Measurements from ENCODE around the gene ADAMTS12.

Gene ADAMTS12

DNA sequence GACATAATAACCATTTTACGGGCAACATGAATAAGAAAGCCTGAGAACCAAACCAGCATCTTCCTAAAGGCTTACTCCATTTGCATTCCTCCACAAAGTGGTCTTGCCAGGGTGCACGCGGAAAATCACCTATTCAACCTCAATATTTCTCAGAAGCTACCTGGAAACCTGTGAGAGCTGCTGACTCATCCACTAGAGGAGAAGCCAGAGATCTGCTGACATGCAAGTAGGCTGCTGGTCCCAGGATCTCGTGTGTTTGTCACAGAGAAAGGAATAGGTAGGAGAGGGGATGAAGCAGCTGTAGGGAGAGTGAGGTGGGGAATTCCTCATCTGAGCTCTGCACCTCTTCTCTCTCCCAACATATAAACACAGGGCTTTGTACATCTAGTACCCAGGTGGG is 138.1 kb downstream of the ADAMTS12 start:
- TF ChIP-seq TOX (CRISPR knock-in tag; IDR thresholded peaks at IDR 0.05; ENCODE audit: borderline replicate concordance) (no peak), ZFP3 (CRISPR knock-in tag; IDR thresholded peaks at IDR 0.05) (no peak), ISL1 (CRISPR knock-in tag; IDR thresholded peaks at IDR 0.05) (no peak), BACH2 (CRISPR knock-in tag; IDR thresholded peaks at IDR 0.05; ENCODE audit: borderline replicate concordance) (no peak), CREB5 (CRISPR knock-in tag; IDR thresholded peaks at IDR 0.05; ENCODE audit: low read depth) (no peak), OSR1 (CRISPR knock-in tag; IDR thresholded peaks at IDR 0.05) (no peak), PPARA (CRISPR knock-in tag; IDR thresholded peaks at IDR 0.05; ENCODE audit: borderline replicate concordance) (no peak)
- TF ChIP-seq, protein P1, sequence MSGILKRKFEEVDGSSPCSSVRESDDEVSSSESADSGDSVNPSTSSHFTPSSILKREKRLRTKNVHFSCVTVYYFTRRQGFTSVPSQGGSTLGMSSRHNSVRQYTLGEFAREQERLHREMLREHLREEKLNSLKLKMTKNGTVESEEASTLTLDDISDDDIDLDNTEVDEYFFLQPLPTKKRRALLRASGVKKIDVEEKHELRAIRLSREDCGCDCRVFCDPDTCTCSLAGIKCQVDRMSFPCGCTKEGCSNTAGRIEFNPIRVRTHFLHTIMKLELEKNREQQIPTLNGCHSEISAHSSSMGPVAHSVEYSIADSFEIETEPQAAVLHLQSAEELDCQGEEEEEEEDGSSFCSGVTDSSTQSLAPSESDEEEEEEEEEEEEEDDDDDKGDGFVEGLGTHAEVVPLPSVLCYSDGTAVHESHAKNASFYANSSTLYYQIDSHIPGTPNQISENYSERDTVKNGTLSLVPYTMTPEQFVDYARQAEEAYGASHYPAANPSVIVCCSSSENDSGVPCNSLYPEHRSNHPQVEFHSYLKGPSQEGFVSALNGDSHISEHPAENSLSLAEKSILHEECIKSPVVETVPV (CRISPR knock-in tag; IDR thresholded peaks at IDR 0.05): no peak
- ATAC-seq: no peak

DNA sequence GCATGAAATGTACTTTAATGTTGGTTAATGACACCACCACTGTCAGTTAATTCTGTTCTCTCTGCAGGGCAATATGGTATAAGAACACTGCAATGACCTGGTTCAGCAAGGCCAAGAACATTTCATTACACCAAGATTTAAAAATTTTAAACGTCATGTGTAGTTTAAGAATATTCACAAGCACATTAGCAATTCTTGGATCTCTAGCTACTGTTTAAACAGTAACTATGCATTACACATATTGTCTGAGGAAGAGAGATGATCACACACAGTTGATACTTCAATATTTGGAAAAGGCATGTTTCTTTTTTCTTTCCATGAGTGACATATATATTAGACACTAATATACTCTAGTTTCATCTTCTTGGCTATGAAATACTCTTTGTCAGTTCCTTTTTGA is 143.0 kb downstream of the ADAMTS12 start:
- no peak for ATAC-seq
- TF ChIP-seq ZFP3 (CRISPR knock-in tag; IDR thresholded peaks at IDR 0.05) (no peak), POU6F1 (CRISPR knock-in tag; IDR thresholded peaks at IDR 0.05; ENCODE audit: borderline replicate concordance, low read depth) (no peak), TCF4 (CRISPR knock-in tag; IDR thresholded peaks at IDR 0.05; ENCODE audit: borderline replicate concordance) (no peak), PPARA (CRISPR knock-in tag; IDR thresholded peaks at IDR 0.05; ENCODE audit: borderline replicate concordance) (no peak), PATZ1 (CRISPR knock-in tag; IDR thresholded peaks at IDR 0.05; ENCODE audit: borderline replicate concordance) (no peak), SNAI2 (CRISPR knock-in tag; IDR thresholded peaks at IDR 0.05) (no peak)

DNA sequence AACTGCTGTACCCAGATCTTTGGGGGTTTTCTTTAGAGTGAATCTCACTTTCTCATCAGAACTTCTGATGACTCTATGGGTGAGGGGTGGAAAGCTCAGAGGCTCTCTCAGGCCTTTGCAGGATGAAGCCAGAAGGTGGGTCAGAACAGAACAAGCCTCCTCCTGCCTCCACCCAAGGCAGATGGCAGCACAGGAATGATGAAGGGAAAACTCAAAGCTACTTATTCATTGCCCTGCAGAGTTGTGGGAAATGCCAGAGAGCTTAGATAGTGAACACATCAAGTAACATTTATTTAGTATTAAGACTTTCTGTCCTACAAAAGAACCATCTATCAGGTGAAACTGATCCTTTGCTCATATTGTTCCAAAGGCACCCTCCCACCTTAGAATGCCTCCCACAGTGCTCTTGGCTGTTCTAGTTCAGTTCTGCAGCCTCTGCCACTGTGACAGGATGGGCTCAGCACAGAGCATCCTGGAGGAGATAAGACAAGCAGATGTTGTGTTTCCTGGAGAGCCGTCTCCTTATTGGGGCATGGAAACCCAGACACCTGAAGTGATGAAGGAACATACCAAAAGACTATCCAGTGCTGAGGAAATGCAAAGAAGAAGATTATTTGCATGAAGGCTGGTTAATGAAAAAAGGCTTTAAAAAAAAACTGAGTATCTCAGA is 146.6 kb downstream of the ADAMTS12 start:
- no peak for ATAC-seq
- TF ChIP-seq CREB5 (CRISPR knock-in tag; IDR thresholded peaks at IDR 0.05; ENCODE audit: low read depth): no peak
- no peak for TF ChIP-seq PATZ1 (CRISPR knock-in tag; IDR thresholded peaks at IDR 0.05; ENCODE audit: borderline replicate concordance)
- TF ChIP-seq POU6F1 (CRISPR knock-in tag; IDR thresholded peaks at IDR 0.05; ENCODE audit: borderline replicate concordance, low read depth): no peak
- TF ChIP-seq, protein P2, sequence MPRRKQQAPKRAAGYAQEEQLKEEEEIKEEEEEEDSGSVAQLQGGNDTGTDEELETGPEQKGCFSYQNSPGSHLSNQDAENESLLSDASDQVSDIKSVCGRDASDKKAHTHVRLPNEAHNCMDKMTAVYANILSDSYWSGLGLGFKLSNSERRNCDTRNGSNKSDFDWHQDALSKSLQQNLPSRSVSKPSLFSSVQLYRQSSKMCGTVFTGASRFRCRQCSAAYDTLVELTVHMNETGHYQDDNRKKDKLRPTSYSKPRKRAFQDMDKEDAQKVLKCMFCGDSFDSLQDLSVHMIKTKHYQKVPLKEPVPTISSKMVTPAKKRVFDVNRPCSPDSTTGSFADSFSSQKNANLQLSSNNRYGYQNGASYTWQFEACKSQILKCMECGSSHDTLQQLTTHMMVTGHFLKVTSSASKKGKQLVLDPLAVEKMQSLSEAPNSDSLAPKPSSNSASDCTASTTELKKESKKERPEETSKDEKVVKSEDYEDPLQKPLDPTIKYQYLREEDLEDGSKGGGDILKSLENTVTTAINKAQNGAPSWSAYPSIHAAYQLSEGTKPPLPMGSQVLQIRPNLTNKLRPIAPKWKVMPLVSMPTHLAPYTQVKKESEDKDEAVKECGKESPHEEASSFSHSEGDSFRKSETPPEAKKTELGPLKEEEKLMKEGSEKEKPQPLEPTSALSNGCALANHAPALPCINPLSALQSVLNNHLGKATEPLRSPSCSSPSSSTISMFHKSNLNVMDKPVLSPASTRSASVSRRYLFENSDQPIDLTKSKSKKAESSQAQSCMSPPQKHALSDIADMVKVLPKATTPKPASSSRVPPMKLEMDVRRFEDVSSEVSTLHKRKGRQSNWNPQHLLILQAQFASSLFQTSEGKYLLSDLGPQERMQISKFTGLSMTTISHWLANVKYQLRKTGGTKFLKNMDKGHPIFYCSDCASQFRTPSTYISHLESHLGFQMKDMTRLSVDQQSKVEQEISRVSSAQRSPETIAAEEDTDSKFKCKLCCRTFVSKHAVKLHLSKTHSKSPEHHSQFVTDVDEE (CRISPR knock-in tag; IDR thresholded peaks at IDR 0.05): no peak
- no peak for TF ChIP-seq ZNF70 (CRISPR knock-in tag; IDR thresholded peaks at IDR 0.05)
- TF ChIP-seq, protein P1 (CRISPR knock-in tag; IDR thresholded peaks at IDR 0.05): no peak
- TF ChIP-seq BACH2 (CRISPR knock-in tag; IDR thresholded peaks at IDR 0.05; ENCODE audit: borderline replicate concordance): no peak
- TF ChIP-seq ZNF565 (CRISPR knock-in tag; conservative IDR thresholded peaks at IDR 0.05; ENCODE audit: low read depth): no peak
- TF ChIP-seq ZC3H10 (CRISPR knock-in tag; IDR thresholded peaks at IDR 0.05): no peak
- no peak for TF ChIP-seq RARB (CRISPR knock-in tag; IDR thresholded peaks at IDR 0.05)
- TF ChIP-seq ZNF8 (CRISPR knock-in tag; IDR thresholded peaks at IDR 0.05): no peak
- no peak for TF ChIP-seq TOX (CRISPR knock-in tag; IDR thresholded peaks at IDR 0.05; ENCODE audit: borderline replicate concordance)
- TF ChIP-seq PPARA (CRISPR knock-in tag; IDR thresholded peaks at IDR 0.05; ENCODE audit: borderline replicate concordance): no peak
- no peak for TF ChIP-seq OSR1 (CRISPR knock-in tag; IDR thresholded peaks at IDR 0.05)
- no peak for TF ChIP-seq CSDC2 (CRISPR knock-in tag; IDR thresholded peaks at IDR 0.05)
- no peak for TF ChIP-seq TCF4 (CRISPR knock-in tag; IDR thresholded peaks at IDR 0.05; ENCODE audit: borderline replicate concordance)
- no peak for TF ChIP-seq ISL1 (CRISPR knock-in tag; IDR thresholded peaks at IDR 0.05)

All from SK-N-SH treated with all-trans-retinoic acid at 6 μM for 48 hours (cell line).